CD4-positive, alpha-beta T cell treated with Interleukin-21 for 1 hour (primary cell): ENCODE data around the gene GREM1.

Experiments
- DNase-seq: peaks from one replicate; pipeline ENCODE4 v3.0.0-alpha.2; 2020

GREM1 gene

DNA sequence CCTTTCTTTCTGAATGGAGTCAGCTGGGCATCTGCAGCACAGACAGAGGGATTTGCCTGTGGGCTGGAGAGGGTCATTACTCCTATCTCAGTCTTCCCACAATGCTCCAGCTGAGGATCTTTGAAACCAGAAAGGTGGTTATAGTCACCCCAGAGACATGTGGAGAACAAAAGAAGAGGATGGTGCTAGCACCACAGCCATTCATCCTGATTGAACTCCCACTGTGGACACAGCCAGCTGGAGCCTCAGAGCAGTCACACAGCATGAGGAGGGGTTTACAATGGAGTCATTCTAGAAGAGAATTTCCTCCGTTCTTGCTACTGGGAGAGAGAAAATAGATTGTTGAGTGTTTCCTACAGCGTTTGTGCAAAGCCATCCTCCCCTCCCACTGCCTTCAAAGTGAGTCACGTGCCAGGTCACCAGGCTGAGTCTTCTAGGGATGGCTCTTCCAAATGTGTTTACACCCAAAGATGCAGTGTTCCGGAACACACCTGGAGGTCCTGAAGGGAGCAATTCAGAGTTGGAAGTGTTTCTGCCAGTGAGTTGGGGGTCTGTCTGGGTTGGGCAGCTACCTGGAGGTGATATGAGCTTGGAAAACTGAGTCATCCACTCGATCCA lies 18.9 kb upstream of the GREM1 start:
- no peak for DNase-seq

DNA sequence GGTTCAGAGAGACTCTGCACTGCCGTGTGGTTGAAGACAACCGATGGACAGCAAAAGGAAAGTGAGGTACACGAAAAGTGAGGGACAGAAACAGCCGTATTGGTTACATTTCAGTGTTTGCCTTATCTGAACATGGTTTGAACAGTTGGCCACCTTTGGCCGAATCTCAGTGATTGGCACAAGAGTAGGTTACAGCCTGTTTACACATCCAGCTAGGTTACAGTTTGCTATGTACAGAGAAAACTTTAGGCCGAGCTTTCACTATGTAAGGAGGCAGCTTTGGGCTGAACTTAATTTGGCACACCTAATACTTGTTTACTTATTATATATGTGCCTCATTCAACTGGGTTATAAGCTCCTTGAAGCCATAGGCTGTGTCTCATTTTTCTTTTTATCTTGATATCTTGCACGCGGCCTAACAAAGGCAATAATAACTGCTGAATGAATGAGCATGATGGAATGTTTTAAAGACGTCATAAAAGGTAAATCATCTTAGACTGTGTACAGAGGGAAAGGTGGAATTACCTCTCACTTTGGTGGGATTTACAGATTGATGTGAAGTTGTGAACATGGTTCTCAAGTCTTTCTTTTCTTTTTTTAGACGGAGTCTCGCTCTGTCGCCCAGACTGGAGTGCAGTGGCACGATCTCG lies 17.2 kb upstream of the GREM1 start:
- DNase-seq, result no peak

DNA sequence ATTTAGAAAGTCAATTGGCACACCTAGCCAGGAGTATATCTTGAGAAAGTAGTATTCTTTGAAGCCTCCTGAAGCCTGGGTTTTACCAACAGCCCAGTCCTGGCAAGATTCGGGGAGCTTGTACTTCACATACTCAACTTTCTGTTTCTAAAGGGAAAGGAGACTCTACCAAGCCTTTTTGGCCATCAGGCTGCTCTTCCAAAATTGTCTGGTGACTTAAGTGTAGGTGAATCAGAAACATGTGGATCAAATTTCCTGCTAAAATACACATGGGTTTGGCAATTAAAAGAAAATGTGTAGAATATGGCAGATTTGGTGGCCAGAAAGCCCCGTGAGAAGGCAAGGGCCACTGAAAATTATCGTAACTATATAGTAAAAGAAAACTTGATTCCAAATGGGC lies 15.9 kb upstream of the GREM1 start:
- DNase-seq, result no peak

DNA sequence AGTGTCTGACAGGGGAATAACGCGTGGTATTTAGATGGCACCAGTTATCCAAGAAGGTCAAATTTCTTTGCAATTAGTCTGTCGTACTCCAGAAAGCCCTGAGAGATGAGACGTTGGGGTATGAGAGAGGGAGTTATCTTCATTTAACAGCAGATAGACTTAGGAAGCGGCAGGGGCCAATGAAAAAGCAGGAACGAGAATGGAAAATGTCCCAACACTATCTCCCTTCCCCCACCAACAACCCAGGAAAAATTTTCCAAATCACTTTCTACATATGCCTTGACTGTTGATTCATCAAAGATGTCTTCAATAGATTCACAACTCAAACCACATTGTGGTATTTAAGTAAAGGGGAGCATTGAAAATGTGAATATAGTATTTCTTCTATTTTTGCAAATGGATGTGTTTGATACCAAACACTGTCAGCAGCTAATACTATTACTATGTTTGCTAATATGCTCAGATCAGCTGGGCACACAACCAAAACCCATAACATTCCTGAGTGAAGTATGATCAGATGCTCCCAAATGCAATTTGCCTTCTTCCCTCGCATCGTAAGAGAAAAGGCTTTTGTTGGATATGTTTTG lies 13.3 kb upstream of the GREM1 start:
- DNase-seq, result no peak

DNA sequence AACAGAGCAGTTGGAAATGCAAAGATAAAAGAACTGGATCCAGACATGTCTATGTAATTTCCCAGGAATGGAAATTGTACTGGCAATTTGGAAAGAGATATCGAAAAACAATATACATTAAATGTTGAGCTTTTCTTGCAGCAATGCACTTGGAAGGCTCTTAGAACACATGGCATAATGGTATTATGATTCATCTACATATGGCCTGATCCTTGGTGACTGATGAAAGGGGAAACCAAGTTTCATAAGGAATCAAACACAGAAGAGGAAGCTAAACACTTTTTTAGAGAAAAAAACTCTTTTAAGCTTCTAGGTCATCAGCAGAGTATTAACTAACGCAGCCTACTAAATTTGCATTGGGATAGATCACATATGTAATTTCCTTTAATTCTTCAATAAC lies 12.4 kb upstream of the GREM1 start:
- no peak for DNase-seq

DNA sequence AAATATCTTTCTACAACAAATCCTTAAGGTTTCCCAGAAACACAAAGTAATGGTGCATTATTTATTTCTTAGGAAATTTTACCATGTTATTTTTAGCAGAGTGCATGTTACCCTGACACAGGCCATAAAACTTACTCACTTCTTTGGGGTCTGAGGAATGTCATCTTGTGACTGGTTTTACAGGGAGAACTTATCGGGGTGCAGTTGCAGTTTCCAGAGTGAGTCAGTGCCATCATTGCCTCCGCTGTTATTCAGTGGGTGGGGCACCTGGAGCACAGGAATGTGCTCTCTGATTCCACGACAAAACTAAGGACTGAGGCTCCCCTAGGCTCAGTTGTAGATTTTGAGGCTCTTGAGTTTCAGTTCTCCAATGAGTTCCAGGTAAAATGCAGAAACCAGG lies 11.1 kb upstream of the GREM1 start:
- DNase-seq, result no peak

DNA sequence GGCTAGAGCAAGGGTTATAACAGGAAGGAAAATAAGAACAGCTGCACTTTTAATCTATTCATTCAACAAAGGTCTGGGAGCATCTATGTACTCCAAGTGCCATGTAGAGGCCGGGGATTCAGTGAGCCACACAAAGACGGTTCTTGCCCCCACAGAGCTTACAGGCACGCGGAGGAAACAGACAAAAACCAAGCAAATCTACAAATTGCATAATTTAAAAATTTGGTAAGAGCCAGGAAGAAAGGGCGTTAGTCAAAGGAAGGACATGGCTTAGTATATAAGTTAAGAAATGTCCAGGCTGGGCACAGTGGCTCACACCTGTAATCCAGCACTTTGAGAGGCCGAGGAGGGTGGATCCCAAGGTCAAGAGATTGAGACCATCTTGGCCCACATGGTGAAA lies 10.4 kb upstream of the GREM1 start:
- DNase-seq, result no peak

DNA sequence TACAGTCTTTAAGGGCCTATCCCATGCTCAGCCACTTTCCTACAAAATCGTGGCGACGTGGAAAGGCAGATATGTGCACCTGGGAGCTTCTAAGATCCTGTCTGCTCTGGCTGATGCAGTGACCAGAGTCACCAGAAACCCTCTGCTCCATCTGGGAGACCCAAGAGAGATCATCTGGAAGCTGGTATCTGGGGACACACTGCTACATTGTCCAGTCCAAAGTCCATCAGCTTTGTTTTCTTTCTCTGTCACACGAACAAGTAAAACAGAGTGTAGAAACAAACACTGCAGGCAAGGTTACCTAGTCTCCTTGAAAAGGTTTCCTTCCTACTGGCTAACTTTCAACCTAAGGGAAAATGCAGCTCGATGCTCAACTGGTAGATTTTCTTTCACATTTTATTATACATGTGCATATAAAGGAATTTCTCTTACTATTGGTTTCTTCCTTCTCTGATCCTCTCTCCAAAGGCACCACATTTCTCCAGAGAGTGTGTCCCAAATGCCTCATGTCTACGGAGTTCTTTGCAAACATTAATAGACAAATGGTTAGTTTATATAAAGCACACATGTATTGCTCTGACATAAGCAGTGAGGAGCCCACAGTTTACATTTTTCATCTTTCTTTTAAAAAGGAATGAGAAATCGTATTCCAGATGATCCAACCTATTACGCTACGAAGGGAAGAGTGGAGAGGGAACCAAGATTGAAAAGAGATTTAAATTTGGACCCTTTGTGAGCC lies 8.3 kb upstream of the GREM1 start:
- no peak for DNase-seq

DNA sequence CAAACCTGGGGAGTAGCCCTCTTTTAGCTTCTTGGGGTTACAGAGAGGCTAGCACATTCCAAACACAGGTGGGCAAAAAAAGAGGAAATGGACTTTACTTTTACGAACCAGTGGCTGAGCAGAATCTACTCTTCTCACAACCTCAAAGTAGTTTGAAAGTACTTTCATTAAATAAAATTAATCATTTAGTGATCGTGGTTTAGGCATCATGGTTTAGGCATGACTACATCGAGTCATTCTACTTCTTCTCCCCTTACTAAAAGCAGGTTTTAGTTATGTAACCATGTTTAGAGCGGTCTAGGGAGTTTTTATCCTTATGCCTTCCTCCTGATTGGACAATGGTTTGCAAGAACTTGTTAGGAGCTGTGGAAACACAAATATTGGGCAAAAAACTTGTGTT lies 2.5 kb upstream of the GREM1 start:
- no peak for DNase-seq

DNA sequence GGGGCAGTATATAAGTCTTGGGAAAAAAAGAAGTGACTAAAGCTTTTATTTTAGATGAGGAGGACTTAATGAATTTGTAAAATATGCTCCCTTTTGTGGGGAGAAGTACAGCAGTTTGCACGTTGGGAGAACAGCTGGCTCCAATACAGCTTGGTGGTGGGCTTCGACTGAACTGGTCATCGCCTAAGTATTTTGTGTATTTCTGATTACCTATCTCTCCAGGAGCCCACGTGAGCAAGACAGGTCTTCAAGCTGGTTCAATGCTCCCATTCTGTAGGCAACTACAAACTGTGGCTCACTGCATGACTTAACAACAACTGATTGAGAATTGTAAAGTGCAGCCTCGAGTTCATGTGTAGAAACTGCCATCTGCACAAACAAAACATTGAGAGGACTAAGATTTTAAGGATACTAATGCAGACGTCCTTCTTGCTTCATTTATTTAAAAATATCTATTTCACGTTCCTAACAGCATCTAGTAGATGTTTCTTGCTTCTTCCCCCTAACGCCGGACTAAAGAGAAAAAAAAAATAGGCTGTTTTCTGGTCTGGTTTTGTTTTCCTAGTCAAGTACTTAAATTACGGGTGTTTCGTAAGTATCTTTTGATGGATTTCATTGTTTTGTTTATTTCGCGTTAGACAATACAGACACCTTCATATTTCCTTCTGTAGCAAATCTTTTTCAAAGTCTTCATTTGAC lies 1.4 kb upstream of the GREM1 start:
- DNase-seq, result no peak

DNA sequence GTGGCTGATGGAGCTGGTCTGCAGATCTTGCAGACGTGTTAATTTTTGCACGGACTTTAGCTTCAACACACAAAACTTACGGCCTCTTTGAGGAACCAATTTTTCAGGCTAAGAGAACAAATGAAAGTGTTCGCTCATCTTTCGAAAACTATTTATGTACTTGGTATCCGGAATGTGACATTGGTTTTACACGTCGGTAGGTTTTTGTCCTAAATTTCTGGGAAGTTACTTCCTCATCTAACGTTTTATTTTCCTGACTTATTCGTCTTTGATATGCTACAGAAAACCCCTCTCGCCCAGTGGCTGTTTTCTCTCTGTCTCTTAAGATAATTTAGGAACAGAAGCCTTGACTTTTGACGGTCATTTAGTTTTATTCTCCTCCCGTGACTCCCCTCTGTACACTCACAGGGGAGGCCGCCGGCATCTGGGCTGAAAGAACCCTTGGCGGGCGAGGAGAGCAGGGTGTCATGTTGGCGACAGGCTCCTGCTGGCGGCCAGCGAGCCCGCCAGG lies 834 bp upstream of the GREM1 start:
- DNase-seq, result no peak

DNA sequence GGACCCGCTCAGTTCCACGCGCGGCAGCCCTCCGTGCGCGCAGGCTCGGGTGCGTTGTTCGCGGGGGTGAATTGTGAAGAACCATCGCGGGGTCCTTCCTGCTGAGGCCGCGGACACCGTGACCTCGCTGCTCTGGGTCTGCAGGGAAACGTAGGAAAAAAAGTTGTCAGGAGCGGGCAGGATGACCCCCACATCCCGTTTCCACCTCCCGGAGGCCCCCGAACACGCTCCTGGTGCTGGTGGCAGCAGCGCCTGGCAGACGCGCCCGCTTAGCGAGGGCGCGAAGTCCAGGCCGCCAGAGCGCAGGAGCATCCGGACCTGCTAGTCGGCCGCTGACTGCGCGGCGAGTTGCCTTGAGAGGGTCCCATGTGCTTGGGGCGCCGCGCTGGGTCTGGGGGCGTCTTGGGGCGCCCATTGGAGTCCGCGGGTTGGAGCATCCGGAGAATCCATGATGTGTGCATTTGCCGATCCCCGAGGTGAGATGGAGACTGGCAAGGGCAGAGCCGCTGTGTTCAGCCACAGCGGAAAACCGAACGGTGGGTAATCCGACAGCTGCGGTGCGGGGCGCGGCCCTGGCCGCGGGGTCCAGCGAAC lies 520 bp downstream of the GREM1 start:
- DNase-seq, result no peak

DNA sequence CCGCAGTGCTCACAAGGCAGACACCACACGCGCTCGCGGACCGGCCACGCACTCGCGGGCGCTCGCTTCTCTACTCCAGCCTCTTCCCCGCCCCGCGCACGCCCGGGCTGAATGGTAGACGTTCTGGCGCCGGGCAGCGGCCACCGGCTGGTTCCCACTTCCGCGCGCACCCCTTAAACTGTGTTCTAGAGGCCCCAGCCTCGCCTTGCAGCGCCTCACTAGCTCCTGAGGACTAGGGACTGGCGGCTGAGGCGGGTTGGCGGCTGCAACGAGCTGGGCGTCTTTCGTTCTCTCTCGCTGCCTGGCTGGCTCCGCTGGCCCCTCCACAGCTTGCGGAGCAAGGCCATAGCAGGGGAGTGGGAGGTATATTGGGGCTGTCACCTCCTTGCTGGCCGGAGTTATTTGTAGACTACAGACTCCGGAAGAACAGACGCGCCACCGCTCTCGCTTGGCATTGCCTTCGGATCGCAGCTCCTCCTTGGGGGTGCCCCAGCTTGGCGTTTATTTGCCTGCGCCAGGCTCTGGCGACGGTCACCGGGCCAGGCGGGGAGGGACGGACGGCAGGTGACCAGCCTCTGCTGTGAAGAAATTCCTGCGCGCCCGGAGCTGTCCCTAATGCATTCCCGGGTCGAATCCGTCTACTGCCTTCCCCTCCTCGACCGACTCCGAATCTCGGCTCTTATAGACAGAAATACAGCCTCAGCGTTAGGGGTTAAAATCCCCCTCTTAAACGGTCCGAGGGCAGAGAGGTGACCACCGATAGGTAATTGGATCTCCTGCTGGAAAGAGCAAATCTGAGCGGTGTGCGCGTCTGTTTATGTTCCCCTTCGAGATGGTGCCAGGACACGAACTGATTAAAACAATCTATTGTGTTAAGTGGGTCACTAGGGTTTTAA lies 1.3 kb downstream of the GREM1 start:
- no peak for DNase-seq

DNA sequence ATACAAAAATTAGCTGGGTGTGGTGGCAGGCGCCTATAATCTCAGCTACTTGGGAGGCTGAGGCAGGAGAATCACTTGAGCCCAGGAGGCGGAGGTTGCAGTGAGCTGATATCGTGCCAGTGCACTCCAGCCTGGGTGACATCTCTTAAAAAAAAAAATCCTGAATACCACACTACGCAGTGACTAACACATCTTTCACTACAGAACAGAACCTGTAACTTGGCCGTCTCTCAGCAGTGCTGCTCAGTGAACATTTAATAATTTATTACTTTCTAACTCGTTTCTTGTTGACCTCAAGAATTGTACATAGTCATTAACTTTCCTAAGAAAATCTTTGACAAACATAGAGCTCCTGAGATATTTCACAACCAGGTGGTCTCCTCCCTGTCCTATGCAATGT lies 3.8 kb downstream of the GREM1 start:
- no peak for DNase-seq

DNA sequence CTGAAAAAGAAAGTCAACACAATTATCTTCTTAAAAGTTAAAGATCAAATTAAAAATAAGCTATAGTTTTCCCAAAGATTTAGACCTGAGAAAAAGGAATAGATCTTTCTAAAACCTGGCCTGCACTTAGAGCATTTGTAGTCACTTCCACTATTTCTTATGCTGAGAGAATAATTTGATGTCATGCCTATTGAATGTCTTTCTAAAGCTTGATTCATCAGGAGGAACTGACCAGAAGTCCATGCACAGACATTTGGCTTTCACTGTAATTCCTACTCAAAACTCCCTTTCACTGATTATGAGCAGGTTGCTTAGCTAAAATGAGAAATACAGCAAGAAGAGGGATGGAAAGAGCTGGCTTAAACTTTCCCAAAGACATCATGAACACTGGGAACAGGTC lies 4.3 kb downstream of the GREM1 start:
- no peak for DNase-seq

DNA sequence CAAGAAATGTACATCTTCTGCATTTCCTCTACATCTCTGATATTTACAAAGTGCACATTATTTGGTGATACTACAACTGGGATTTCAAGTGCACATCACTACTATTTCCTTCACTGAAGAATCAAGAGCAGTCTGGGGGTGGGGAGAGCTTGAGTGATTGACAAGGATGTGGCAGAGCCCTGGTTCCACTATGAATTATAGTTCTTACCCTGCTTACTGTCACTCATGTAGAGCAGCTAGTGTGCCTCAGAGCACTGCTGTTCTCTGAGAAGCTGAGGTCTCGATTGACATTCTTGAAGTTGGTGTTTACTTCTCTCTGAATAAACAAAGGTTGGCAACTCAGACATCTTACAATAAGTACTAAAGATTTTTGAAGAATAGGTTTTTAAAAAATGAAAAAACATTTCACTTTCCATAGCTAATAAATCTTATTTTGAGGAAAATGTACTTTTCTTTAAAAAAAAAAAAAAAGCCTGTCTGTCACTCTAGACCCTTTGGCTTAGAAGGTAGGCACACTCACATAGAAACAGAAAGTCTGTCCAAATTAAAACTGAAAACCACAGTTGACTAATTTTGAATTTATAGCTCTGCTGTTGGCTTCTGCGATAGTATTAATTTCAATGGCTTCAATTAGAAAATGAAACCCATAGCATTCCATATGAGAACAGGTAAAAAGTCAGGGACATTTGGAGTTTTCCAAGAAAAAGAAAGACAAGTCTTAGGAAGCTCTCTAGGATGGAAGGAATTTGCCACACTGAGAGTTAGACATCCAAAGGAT lies 5.6 kb downstream of the GREM1 start:
- DNase-seq, result no peak

DNA sequence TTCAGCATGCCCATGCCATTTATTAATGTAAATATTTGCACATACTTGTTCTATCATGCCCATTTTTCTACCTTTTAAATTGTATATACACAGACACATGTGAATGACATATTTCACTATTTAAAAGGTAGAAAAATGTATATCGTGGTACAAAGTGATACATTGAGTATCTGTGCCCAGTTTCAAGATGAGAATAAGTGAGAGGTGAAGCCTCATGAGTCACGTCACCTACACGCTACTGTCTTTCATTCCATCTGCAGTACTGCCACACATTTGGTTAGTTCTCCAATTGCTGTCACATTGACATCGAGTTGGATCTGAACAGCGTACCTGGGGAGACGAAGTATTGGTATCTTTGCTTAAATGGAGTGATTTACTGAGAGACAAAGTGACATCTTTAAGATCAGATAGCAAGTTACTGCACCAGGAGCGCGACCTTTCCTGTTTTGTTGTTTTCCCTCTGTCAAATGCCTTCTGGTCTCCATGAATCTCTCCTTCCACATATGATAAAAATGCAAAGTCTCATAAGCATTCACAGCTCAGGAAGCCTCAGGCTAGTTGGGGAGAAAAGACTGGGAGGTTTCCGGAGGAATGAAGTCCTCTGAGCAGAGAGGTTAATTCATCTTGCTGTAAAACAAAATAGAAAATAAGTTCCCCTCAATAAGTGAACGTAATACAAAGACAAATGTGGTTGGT lies 12.0 kb downstream of the GREM1 start:
- no peak for DNase-seq

DNA sequence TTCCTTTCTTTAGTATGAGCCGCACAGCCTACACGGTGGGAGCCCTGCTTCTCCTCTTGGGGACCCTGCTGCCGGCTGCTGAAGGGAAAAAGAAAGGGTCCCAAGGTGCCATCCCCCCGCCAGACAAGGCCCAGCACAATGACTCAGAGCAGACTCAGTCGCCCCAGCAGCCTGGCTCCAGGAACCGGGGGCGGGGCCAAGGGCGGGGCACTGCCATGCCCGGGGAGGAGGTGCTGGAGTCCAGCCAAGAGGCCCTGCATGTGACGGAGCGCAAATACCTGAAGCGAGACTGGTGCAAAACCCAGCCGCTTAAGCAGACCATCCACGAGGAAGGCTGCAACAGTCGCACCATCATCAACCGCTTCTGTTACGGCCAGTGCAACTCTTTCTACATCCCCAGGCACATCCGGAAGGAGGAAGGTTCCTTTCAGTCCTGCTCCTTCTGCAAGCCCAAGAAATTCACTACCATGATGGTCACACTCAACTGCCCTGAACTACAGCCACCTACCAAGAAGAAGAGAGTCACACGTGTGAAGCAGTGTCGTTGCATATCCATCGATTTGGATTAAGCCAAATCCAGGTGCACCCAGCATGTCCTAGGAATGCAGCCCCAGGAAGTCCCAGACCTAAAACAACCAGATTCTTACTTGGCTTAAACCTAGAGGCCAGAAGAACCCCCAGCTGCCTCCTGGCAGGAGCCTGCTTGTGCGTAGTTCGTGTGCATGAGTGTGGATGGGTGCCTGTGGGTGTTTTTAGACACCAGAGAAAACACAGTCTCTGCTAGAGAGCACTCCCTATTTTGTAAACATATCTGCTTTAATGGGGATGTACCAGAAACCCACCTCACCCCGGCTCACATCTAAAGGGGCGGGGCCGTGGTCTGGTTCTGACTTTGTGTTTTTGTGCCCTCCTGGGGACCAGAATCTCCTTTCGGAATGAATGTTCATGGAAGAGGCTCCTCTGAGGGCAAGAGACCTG lies 13.2 kb downstream of the GREM1 start:
- DNase-seq, result no peak

DNA sequence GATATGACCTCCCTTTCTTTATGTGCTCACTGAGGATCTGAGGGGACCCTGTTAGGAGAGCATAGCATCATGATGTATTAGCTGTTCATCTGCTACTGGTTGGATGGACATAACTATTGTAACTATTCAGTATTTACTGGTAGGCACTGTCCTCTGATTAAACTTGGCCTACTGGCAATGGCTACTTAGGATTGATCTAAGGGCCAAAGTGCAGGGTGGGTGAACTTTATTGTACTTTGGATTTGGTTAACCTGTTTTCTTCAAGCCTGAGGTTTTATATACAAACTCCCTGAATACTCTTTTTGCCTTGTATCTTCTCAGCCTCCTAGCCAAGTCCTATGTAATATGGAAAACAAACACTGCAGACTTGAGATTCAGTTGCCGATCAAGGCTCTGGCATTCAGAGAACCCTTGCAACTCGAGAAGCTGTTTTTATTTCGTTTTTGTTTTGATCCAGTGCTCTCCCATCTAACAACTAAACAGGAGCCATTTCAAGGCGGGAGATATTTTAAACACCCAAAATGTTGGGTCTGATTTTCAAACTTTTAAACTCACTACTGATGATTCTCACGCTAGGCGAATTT lies 14.9 kb downstream of the GREM1 start:
- DNase-seq, result no peak
